Endothelial cell of umbilical vein (primary cell): ENCODE data around the gene HNRNPLL.

Experiments
- CTCF ChIP-seq, 2 donors: IDR thresholded peaks; 1 replicate in 1 of 2; 2 replicates in 1 of 2; pipeline ENCODE4 v1.5.1; 2011; ENCODE audit warnings: low read length in 2 of 2, mild to moderate bottlenecking in 2 of 2, moderate library complexity in 2 of 2, control low read depth in 1 of 2, inconsistent platforms in 1 of 2, low read depth in 1 of 2; ENCODE audit not compliant: insufficient read depth in 1 of 2; ENCODE audit errors: extremely low read depth in 1 of 2
- GATA2 ChIP-seq: IDR thresholded peaks from 2 replicates; pipeline ENCODE4 v1.7.0; 2011; ENCODE audit warnings: low read depth, mild to moderate bottlenecking, moderate library complexity, mixed read lengths, low read length; ENCODE audit not compliant: insufficient read length, insufficient read depth
- MAX ChIP-seq: IDR thresholded peaks from 2 replicates; pipeline ENCODE4 v1.6.1; 2011; ENCODE audit not compliant: insufficient read depth, insufficient read length
- POLR2AphosphoS5 ChIP-seq: IDR thresholded peaks from 2 replicates; pipeline ENCODE4 v1.6.1; 2012; ENCODE audit warnings: low read depth, mild to moderate bottlenecking, control low read depth, low read length, moderate library complexity; ENCODE audit not compliant: insufficient read depth

GRCh38 chr2:38526195-38526594 lies 76.5 kb downstream of the HNRNPLL start:
- TF ChIP-seq GATA2 (no peak), CTCF (IDR thresholded peaks at IDR 0.05; ENCODE audit: extremely low read depth in 1 of 2, insufficient read depth in 1 of 2, low read depth in 1 of 2, low read length in 2 of 2) (no peak), MAX (no peak), POLR2AphosphoS5 (no peak)
